CD1c-positive myeloid dendritic cell (primary cell): Measurements from ENCODE around the gene SCN10A.

Experiments
- DNase-seq: peaks from one replicate; pipeline ENCODE4 v3.0.0-alpha.2; 2016; ENCODE audit errors: extremely low spot score

Gene SCN10A

DNA sequence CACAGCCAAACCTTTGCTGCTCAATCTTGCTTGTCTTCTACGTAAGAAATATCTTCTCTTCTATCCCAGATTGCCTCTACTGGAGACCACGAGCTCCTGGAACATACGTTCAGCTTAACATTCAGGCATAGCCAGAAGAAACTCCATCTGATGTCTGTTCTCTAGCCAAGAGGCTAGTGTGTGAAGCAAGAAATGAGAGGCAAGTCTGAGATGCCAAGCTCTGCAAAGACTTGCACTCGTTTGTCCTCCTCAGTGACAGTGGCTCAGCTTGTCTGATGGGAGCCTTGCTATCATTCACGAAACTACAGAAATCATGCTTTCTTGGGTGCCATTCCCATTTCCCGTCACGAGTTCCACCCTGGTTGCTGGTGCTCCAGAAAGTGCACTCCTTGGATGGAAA lies at the start of gene SCN10A:
Gene SCN10A (minus strand): TSS at position 192 of the 400 bp plus-strand sequence. CDS start 22,207 bp downstream, outside the sequence.
- DNase-seq, result no peak

DNA sequence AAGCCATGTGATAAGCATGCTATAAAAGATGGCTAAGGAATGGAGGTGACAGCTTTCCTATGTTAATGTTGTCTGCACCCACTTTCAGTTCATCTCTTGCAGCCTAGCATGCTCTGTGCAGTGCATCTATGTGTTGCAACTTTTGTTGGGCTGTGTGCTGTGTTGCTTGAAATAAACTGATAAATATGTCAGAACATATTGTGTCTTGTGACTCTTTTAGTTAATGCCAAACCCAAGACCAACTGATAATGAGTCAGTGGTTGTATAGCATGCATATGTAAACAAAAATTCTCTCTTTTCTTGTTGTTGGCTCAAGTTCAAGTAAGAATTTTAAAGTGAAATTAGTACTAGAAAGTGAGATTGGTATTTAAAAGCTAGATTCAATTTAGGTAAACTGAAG lies 37.0 kb upstream of the SCN10A start:
- no peak for DNase-seq

DNA sequence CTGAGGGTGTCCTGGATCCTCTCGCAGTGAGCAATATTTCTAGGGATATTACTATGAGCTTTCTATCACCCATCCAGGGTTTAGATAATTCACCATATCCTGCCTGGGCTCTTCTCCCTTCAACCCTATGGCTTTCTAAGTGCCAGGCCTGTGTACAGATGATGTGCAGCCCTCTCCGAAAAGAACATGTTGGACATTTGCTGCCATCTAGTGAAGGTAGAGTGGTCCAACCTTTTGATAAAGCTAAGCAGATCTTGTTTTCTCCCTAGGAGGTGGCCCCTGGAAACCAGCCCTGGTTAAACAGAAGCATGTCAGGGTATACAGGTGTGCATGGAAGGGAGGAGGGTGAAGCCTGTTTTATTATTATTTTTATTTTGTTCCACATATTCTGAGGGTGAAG lies 27.9 kb upstream of the SCN10A start:
- no peak for DNase-seq

DNA sequence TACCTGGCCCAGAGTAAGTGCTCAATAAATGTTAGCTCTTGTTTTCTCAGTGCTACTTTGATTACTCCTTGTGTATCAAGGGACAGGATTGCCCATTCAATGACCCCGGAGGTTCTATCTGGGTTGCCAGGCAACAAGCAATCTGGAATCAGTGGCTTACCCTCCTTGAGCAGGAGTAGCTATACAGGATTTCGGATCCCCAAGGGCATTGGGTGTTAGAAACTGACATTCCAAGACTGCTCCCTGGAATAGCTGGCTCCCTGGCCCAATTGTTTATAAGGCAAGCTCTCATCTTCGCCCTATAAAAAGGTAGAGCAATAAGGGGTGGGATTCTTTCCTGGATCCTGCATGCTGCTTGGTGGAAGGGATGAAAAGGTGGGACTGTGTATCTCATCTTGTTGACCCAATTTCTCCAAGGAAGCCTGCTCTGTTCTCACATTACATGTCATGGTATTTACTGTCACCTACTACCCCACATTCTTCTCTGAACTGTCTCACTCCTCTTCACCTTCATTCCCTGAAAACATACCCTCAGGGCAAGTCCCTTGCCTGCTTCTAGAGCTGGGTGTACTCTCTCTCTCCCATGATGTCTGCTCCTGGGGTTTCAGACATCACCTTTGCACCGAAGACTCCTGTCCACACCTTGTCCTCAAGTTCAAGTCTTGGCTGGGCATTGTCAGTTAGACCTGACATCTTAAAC lies 26.4 kb upstream of the SCN10A start:
- no peak for DNase-seq

DNA sequence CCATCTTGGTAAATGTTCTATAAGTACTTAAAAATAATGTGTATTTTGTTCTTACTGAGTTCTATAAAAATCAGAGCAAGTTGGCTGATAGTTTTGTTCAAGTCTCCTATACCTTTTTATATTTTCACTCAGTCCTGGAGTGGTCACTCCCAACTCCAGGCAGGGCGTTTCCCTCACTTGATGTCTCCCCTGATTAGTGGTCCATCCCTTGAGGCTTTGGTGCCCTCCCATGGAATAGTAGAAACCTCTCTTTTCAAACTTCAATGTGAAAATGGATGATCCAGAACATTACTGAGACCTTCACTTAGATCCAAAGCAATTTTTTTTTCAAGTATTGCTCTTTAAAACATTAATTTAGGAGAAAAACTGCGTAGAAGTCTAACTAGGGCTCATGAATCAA lies 25.0 kb upstream of the SCN10A start:
- DNase-seq, result no peak

DNA sequence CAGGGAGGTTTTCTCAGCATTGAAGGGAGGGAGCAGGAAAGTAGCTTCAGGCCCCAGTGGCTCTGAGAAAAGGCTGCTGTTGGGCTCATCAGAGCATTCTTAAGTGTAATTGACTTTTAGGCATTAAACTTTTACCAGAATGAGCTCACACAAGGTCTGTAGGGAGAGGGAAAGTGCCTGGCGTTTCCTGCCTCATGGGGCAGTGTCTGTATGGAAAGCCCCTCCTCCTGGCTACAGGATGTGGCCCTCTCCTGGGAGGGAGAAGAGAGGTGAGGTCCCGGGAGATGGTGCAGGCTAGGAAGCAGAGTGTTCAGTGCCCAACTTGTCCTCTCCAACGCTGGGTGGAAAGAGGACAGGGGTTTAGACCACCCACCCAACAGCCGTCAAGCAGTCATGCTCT lies 21.3 kb upstream of the SCN10A start:
- no peak for DNase-seq

DNA sequence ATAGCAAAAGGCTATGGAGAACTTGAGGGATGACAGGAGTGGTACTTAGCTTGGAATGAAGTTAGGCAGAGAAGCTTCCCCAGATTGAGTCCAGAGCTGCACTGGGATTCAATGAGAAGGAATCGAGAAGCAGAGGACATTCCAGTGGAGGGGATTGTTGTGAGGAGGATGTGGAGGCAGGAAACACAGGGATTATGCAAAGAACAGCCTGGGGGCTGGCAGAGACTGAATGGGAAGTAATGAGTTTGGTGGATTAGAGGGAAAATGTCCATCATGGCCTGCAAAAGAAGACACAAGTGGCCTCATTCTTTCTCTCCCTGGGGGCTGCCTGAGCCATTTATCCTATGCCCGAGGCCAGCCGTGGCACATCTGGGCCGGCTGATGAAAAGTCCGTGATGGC lies 20.5 kb upstream of the SCN10A start:
- no peak for DNase-seq

DNA sequence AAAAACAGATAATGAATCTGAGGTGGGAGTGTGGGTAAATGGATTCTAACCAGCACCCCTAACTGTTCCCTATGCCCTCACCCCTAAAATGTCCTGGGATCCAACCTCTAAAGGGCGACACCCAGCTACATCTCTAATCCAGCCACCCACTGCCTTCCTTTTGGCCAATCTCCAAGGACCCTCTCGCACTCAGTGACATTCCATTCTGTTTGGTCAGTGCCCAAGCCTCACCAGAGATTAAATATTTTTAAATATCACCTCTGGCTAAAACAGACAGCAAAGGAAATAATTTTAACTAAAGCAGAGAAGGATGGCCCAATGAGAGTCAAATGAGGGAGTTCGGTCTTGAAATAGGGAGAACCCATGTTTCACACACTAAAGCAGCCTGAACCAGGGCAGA lies 19.9 kb upstream of the SCN10A start:
- DNase-seq, result no peak

DNA sequence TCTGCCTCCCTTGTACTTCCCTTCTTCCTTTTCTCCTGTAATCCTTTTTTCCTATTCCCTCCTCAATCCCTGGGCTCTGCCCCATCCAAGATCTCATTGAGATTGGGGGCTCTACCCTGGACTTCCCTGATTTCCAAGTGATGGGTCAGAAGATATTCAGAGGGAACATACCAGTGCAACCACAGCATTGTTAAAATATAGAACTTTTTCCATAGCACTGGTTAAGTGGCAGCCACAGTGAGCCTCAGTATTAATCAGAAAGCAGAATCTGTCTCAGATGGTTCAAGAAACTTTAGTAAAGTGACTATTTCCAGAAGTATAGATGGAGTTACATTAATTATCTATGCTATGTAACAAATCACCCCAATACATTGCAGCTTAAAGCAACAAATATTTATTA lies 18.7 kb upstream of the SCN10A start:
- no peak for DNase-seq

DNA sequence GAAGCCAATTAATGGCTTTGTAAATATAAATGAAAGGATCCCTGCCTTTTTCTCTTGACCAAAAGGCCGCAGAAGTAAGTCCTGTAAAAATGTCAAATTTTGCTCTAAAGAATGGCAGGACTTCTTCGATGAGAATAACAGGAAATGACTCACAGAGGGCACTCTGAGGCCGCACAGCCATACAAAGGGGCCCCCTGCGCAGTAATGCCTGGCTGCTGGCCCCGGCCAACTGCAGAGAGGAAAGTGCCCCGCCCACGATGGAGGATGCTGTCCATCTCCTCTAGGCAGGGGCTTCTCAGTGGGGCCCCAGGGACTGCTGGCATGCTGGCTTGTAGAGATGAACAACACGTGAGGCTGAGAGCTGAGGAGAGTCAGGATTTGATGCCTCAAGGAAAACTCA lies 18.1 kb upstream of the SCN10A start:
- no peak for DNase-seq

DNA sequence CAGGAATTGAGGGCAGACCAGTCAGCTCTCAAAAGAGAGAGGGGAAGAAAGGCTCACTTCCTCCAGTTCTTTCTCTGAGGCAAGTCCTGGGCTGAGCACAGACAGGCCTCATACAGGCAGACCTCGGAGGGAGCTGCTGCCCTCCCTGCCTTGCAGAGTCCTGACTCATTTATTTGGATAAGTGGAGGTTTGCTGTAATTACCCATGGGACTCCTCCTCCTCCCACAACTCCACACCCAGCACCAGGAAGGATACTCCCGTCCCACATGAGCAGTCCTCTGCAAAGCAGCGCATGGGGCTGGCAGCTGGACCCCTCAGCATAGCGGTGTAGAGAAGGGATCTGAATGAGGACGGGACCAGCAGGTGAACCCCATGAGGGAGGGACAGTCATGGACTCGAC lies 13.4 kb upstream of the SCN10A start:
- DNase-seq, result no peak

DNA sequence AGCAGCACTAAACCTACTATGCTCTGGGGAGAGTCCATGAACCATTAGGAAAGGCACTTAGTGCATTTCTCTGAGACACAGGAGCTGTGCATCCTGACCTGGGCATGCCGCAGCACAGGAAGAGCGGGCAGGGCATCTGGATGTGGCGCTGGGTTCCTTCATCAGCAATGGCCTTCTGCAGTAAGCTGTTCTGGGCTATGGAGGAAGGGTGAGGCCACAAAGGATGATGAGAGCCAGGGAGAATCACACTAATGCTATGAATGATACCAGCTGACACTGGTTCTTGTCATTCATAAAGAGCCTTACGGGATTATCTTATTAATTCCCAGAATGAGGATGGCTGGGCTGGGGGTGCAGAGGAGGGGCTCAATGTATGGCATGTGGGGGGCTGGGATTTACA lies 12.7 kb upstream of the SCN10A start:
- DNase-seq, result no peak

DNA sequence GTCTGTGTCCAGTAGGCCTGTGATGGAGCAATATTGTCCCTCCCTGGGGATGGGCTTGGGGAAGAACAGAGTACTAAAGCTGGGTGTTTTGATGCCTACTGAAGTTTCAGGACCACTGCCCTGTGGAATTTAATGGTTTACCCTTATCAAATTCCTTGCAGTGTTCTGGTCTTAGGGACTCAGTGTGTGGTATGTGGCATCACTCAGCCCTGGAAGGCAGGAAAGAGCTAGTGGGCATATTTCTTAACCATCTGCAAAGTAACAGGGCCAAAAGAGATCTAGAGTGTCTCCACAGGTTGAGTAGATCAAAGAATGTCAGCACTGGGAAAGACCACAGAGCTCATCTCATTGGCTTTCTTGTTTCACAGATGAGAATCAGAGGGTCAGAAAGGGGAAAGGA lies 11.8 kb upstream of the SCN10A start:
- DNase-seq, result no peak

DNA sequence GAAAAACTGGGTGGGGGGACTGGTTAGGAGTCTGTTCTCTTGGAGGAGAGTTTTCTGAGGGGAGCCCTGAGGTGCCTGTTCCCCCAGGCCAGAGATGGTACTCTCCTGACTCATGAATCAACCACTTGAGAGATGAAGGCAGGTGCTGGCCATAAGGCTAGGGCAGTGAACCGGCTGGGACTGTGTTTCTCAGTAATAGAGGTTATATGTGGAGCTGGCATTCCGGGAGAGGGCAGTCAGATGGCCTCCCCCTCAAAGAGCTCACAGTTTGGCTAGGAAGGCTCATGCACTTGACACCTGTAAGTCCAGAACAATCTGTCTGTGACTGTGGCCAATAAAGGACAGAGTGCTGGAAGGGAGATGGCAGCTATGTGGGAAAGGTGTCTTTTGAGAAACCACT lies 10.0 kb upstream of the SCN10A start:
- DNase-seq, result no peak

DNA sequence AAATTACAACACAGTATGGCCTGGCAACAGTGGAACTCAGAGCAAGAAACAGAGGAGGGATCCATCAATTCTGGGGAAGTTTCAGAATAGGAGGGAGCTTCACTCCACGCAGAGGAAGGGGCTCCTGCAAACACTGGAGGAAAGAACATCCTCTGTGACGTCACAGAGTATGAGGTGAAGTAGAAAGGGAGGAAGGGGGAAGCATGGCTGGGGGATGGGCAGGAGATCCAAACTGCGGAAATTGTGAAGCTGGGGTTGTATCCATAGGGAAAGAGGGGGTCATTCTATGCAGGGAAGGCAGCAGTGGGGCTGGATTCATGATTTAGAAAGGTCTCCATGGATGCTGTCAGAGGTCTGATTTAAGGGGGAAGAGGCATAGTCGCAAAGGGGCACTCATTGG lies 8.3 kb upstream of the SCN10A start:
- no peak for DNase-seq

DNA sequence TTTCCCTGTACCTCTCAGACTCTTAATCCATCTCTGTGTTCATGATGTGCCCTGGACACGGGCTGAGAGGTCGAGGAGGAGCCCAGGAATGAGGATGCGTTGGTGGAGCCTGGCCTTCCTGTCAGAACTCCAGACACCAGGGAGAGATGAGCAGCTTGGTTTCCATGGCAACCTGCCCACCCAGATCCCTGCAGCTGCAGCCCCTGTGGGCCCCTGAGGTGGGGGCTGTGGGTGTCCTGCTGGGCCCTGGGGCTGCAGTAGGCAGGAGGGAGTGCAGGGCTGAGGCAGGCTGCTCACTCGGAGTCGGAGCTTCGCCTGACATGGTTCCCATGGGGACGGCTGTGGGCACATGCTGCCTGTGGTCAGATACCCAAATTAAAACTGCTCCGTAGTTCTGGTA lies 7.7 kb upstream of the SCN10A start:
- no peak for DNase-seq

DNA sequence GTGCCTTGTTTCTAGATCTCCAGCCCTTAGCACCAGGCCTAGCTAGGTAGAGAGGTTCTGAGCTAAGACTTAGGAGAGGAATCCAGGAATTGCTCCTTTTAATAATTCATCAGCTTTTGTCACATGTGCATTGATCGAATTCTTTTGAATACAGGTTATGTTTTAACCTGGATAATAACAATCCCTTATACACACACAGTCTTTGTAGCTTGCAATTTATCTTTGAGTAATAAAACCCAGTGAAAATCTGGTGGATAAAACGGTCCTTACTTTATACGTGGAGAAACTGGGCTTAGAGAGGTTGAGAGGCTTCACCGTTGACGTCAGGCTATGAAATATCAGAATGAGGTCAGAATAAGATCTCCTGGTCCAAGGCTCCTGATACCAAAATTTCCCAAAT lies 7.2 kb upstream of the SCN10A start:
- no peak for DNase-seq

DNA sequence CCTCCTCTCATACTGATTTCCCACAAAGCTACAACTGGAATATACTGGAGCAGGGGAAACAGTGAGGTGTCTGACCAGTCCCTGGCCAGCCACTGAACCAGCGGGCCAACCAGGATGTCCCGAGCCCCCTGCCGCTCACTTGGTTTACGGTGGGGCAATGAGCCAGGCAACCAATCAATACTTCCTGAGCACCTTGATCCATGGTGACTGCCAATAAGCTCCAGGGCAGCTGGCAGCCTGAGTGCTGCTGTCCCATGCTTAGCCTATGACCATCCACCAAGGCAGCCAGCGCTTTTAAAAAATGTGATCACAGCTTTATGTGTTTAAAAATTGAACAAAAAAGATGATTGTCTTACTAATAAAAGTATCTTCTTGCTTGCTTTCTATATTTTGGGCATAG lies 4.2 kb downstream of the SCN10A start:
- DNase-seq, result no peak

DNA sequence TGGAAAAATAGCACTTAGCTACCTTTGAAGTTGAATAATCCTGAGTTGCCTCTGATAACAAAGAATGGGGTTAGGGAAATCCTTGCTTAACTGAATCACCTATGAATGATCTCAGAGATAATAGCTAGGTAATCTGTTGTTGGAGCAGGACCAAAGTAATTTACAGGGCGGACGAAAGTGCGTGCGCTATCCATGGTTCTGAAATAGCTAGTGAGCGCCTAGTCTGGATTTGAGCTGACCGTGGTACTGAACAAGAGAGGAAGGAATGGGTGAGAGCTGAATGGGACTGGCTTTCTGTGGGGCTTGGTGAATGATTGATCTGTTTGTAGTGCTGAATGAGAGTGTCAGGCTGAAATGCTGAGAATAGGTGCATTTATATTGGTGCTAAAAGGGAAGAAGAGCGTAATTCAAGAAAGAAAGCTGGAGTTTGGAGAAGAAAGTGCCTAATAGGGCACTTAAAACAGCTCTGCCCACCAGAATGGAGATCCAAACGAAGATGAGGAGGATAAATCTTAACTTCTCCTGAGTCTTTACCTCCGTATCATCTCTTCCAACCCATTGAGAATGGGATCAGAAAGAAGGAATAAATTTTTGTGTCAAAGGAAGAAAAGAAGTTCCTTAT lies 10.1 kb downstream of the SCN10A start:
- DNase-seq, result peak; percentile 57

DNA sequence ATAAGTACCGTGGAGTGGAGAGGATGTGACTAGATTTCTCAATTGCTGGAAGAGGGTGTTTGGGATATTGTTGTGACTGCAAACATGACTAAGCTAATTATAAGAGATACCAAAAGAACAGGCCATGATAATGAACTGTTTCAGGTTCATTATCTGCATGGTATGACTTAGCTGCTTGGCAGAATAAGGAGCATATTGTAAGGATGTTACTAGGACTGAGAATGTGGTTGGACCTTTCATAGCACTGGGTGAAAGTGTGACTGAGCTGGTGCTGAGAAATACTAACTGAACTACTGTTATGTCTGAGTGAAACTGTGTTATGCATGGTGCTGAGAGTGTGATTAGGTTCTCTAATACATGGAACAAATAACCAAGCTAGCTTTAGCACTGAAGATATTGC lies 11.0 kb downstream of the SCN10A start:
- no peak for DNase-seq

DNA sequence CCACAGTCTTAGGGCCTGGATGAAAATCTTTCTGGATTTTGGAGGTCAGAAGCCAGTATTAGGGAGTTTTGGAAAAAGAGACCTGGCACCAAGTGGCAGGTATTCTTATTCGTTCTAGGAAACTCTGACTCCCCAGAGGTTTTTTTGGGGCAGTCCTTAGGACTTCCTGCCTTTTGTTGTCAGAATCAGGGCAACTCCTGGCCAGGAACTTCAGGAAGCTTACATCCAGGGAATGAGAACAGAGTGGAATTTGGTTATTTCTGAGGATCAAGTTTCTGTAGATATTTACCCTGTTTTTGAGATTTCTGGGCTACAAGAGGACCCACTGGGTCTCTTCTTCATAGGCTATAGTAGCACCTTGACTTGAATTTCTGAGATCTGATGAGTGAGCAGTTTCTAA lies 15.5 kb downstream of the SCN10A start:
- DNase-seq, result no peak

DNA sequence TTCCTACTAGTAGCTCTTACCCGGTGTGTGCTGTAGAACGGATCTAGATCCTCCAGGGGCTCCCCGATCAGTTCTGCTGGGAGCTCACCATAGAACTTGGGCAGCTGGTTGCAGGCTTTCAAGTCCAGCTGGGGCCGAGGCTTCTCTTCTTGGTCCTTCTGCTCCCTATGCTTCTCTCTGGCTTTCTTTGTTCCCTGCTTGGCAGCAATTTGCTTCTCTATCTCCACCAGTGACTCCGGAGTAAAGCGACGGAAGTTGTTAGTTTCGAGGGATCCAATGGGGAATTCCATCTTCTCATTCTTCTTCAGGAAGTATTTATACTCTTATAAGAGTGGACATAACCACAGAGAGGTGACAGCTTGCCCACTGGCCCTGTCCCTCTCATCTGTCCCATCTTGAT lies 22.3 kb downstream of the SCN10A start:
- DNase-seq, result no peak

DNA sequence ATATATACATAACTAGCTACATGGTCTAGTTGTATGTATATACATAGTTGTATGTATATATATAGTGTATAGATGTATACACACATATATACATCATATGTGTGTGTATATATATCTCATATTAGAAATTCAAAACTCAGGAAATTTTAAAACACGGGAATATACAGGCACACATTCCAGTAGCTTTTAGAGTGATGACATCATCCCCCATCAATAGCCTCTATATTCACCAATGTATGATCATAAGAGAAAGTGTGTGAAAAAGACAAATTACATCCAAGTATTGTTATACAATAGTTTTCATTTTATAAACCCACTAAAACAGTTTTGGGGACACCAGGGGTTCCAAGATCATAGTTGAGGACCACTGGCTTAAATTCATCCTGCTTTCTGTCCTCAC lies 23.0 kb downstream of the SCN10A start:
- no peak for DNase-seq

DNA sequence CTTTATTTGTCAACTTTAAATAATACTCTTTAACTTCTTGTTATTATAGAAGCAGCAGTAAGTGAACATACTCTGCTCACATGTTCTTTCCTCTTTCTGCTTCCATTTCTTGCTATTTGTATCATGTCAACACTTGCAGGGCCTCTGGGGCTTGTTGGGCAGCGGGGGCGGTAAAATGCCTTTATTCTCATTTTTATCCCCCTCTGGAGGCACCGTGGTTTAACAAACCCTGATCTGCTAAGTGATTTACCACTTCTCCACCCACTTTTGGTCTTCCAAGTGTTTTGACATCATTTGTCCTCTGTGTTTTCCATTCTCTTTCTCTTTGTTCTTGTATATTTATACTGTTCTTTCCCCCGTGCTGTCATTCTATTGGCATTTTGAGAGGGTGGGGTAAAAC lies 33.9 kb downstream of the SCN10A start:
- no peak for DNase-seq
